ENCODE measurements around the gene FHIT.

The FHIT gene

GRCh38 chr3:59800481-59800880 lies 1450.8 kb downstream of the FHIT start:
- DNase-seq (ENCODE audit: low read depth in 2 of 2): no peak

GRCh38 chr3:59798372-59799086 lies 1452.7 kb downstream of the FHIT start:
- no peak for DNase-seq (ENCODE audit: low read depth in 2 of 2)

- DNase-seq (ENCODE audit: low read depth in 2 of 2): no peak
Measured at GRCh38 chr3:59797533-59797932, 1453.7 kb downstream of the FHIT start.

- DNase-seq (ENCODE audit: low read depth in 2 of 2): no peak
Measured at GRCh38 chr3:59796456-59796855, 1454.8 kb downstream of the FHIT start.

GRCh38 chr3:59795756-59796155 lies 1455.5 kb downstream of the FHIT start:
- DNase-seq (ENCODE audit: low read depth in 2 of 2): no peak

- DNase-seq (ENCODE audit: low read depth in 2 of 2): no peak
Measured at GRCh38 chr3:59793976-59794375, 1457.3 kb downstream of the FHIT start.

- no peak for DNase-seq (ENCODE audit: low read depth in 2 of 2)
Measured at GRCh38 chr3:59791774-59792308, 1459.4 kb downstream of the FHIT start.

GRCh38 chr3:59790241-59790640 lies 1461.0 kb downstream of the FHIT start:
- DNase-seq (ENCODE audit: low read depth in 2 of 2): no peak

- DNase-seq (ENCODE audit: low read depth in 2 of 2): no peak
Measured at GRCh38 chr3:59788801-59789200, 1462.5 kb downstream of the FHIT start.

GRCh38 chr3:59788133-59788532 lies 1463.1 kb downstream of the FHIT start:
- no peak for DNase-seq (ENCODE audit: low read depth in 2 of 2)

GRCh38 chr3:59786374-59786773 lies 1464.9 kb downstream of the FHIT start:
- DNase-seq (ENCODE audit: low read depth in 2 of 2): no peak

- no peak for DNase-seq (ENCODE audit: low read depth in 2 of 2)
Measured at GRCh38 chr3:59784164-59784563, 1467.1 kb downstream of the FHIT start.

- no peak for DNase-seq (ENCODE audit: low read depth in 2 of 2)
Measured at GRCh38 chr3:59783468-59783988, 1467.7 kb downstream of the FHIT start.

- no peak for DNase-seq (ENCODE audit: low read depth in 2 of 2)
Measured at GRCh38 chr3:59782664-59783063, 1468.6 kb downstream of the FHIT start.

GRCh38 chr3:59780209-59780608 lies 1471.0 kb downstream of the FHIT start:
- DNase-seq (ENCODE audit: low read depth in 2 of 2): no peak

GRCh38 chr3:59779260-59779659 lies 1472.0 kb downstream of the FHIT start:
- no peak for DNase-seq (ENCODE audit: low read depth in 2 of 2)

GRCh38 chr3:59777667-59778077 lies 1473.6 kb downstream of the FHIT start:
- no peak for DNase-seq (ENCODE audit: low read depth in 2 of 2)

GRCh38 chr3:59777066-59777465 lies 1474.2 kb downstream of the FHIT start:
- DNase-seq (ENCODE audit: low read depth in 2 of 2): no peak

- no peak for DNase-seq (ENCODE audit: low read depth in 2 of 2)
Measured at GRCh38 chr3:59775761-59776325, 1475.4 kb downstream of the FHIT start.

GRCh38 chr3:59775106-59775505 lies 1476.1 kb downstream of the FHIT start:
- no peak for DNase-seq (ENCODE audit: low read depth in 2 of 2)

GRCh38 chr3:59774634-59775033 lies 1476.6 kb downstream of the FHIT start:
- DNase-seq (ENCODE audit: low read depth in 2 of 2): no peak

GRCh38 chr3:59774000-59774399 lies 1477.3 kb downstream of the FHIT start:
- DNase-seq (ENCODE audit: low read depth in 2 of 2): no peak

Measured in stimulated activated CD8-positive, alpha-beta memory T cell treated with anti-CD3 and anti-CD28 coated beads, Interleukin-2, amount 100 ng/mL, for 1 hour (primary cell).